ENCODE data around the gene RIMS4. TPM values are rescaled to one million over a fixed set of nuclear protein-coding genes. Genes with fewer than 3 reads are reported as not detected.

Gene RIMS4
- total and polyA plus RNA-seq, 5 donors from 2014 or later = not detected

DNA sequence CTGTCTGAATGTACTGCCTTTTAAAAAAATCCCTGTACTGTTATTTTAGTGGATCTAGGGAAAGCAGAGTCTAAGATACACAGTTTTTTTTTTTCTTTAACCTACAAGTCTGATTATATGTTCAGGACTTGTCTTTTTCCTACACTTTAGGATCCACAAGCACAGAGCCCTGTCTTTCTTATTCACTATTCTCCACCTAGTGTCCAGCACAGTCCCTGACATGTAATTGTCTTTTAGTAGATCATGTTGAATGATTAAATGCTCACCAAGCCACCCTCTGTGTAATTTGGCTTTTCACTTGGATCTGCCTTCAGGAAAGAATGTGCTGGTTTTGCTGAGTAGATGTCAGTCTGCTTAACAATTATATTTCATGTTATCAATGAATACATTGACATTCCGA is 39.4 kb upstream of the RIMS4 start:
- Histone ChIP-seq H3K27me3 (ENCODE audit: control insufficient read depth, insufficient read depth, low read length) (peaks cover 2% of the 10 kb centered on the region), H3K9me3 (ENCODE audit: control insufficient read depth in 2 of 2, low read length in 2 of 2) (no peaks in the 10 kb centered on the region), H3K4me1 (ENCODE audit: control insufficient read depth, insufficient read depth, low read length, poor library complexity, severe bottlenecking) (no peaks in the 10 kb centered on the region), H3K4me3 (ENCODE audit: low read depth, low read length) (no peak overlapping the region), H3K27ac (ENCODE audit: insufficient read depth, low read length, poor library complexity, severe bottlenecking) (no peak overlapping the region), H3K36me3 (ENCODE audit: control insufficient read depth, insufficient read depth, low read length) (no peaks in the 10 kb centered on the region)
- Mint-ChIP-seq H3K4me3 (no peak overlapping the region), H3K9me3 (peaks cover 0 to 2% (median 0%) of the 10 kb centered on the region in 7 donors), H3K36me3 (no peaks in the 10 kb centered on the region), H3K27me3 (peaks cover 31% of the 10 kb centered on the region), H3K4me1 (no peaks in the 10 kb centered on the region), H3K27ac (no peak overlapping the region)
- DNase-seq (no peak), ATAC-seq (ENCODE audit: low read depth in 2 of 2) (no peak)

DNA sequence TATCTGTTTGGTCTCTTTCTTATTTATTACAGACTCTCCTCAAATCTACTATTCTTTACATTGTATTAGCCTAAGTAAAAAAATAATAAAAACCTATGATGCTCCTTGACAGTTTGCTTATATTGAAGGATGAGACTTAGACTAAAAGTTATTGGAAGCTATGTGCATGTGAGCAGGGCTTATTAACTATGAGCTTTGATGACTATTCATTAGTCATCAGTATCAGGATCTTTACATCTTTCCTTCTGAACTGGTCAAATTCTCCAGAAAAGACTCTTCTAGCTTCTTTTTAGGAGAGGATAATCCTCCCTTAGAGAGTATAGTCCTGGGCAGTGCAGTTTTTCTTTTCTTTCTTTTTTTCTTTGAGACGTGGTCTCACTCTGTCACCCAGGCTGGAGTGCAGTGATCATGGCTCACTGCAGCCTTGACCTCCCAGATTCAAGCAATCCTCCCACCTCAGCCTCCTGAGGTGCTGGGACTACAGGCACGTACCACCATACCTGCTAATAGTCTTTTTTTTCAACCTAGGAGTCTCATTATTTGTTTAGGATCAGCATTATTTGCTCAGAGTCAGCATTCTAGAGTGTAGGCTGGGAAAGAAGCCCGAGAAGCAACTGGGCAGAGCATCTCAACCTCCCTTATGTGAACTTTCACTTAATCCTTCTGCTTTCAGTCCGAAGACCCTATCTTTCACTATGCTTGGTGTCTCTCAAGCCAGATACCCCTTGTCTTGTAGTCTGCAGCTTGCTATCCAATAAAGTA is 38.1 kb upstream of the RIMS4 start:
- Mint-ChIP-seq H3K36me3 (no peaks in the 10 kb centered on the region), H3K4me3 (no peak overlapping the region), H3K4me1 (no peaks in the 10 kb centered on the region), H3K9me3 (peaks cover 0 to 3% (median 0%) of the 10 kb centered on the region in 7 donors), H3K27ac (no peak overlapping the region), H3K27me3 (peaks cover 31% of the 10 kb centered on the region)
- Histone ChIP-seq H3K27ac (ENCODE audit: insufficient read depth, low read length, poor library complexity, severe bottlenecking) (no peak overlapping the region), H3K27me3 (ENCODE audit: control insufficient read depth, insufficient read depth, low read length) (peaks cover 5% of the 10 kb centered on the region), H3K9me3 (ENCODE audit: control insufficient read depth in 2 of 2, low read length in 2 of 2) (no peaks in the 10 kb centered on the region), H3K36me3 (ENCODE audit: control insufficient read depth, insufficient read depth, low read length) (no peaks in the 10 kb centered on the region), H3K4me1 (ENCODE audit: control insufficient read depth, insufficient read depth, low read length, poor library complexity, severe bottlenecking) (no peaks in the 10 kb centered on the region), H3K4me3 (ENCODE audit: low read depth, low read length) (no peak overlapping the region)
- ATAC-seq (ENCODE audit: low read depth in 2 of 2) = no peak
- no peak for DNase-seq

DNA sequence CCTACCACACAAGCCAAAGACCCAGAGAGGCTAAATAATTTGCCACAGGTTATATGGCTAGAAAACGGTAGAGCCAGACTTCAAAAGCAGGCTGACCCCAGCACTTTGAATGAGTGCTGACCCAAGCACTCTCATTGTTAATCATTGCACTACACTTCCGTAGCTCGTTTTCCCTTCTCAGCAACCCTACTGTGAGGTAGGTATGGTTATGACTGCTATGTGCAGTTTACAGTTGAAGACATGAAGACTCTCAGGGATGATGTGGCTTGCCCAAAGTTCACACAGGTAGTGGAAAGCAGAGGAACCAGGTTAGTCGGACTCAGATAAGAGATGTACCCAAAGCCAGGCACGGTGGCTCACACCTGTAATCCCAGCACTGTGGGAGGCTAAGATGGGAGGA is 33.5 kb upstream of the RIMS4 start:
- Histone ChIP-seq H3K27me3 (ENCODE audit: control insufficient read depth, insufficient read depth, low read length) (peaks cover 15% of the 10 kb centered on the region), H3K4me3 (ENCODE audit: low read depth, low read length) (no peak overlapping the region), H3K4me1 (ENCODE audit: control insufficient read depth, insufficient read depth, low read length, poor library complexity, severe bottlenecking) (no peaks in the 10 kb centered on the region), H3K9me3 (ENCODE audit: control insufficient read depth in 2 of 2, low read length in 2 of 2) (no peaks in the 10 kb centered on the region), H3K27ac (ENCODE audit: insufficient read depth, low read length, poor library complexity, severe bottlenecking) (no peak overlapping the region), H3K36me3 (ENCODE audit: control insufficient read depth, insufficient read depth, low read length) (no peaks in the 10 kb centered on the region)
- H3K36me3 Mint-ChIP-seq = no peaks in the 10 kb centered on the region
- no peak overlapping the region for H3K4me3 Mint-ChIP-seq
- ATAC-seq (ENCODE audit: low read depth in 2 of 2) = no peak
- peaks cover 16% of the 10 kb centered on the region for H3K27me3 Mint-ChIP-seq
- DNase-seq = peak in 1 of 3 donors; percentile 16
- no peak overlapping the region for H3K27ac Mint-ChIP-seq
- H3K4me1 Mint-ChIP-seq = no peaks in the 10 kb centered on the region
- peaks cover 0 to 4% (median 2%) of the 10 kb centered on the region in 7 donors for H3K9me3 Mint-ChIP-seq

DNA sequence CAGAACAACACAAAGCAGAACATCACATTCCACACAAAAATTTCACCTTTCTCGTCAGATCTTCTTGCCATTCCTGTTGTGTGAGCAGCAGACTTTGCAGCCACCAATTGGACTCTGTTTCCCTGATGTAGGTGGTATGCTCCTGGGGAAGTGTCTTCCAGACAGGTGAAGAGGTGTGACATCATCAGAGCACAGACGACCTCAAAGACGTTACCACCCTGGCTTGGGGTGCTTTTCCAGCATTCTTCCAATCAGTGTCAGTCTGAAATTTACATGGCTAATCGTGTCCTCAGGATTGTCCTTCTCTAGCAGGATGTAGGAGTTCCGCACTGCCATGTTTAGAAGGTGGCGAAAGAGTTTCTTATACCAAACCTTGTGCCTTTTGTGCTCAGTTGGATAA is 31.6 kb upstream of the RIMS4 start:
- H3K36me3 Mint-ChIP-seq = no peaks in the 10 kb centered on the region
- no peak overlapping the region for H3K27ac ChIP-seq (ENCODE audit: insufficient read depth, low read length, poor library complexity, severe bottlenecking)
- H3K36me3 ChIP-seq (ENCODE audit: control insufficient read depth, insufficient read depth, low read length) = no peaks in the 10 kb centered on the region
- H3K4me3 Mint-ChIP-seq = no peak overlapping the region
- H3K9me3 Mint-ChIP-seq = peaks cover 0 to 9% (median 2%) of the 10 kb centered on the region in 7 donors
- H3K27me3 Mint-ChIP-seq = peaks cover 16% of the 10 kb centered on the region
- H3K27me3 ChIP-seq (ENCODE audit: control insufficient read depth, insufficient read depth, low read length) = peaks cover 13% of the 10 kb centered on the region
- ATAC-seq (ENCODE audit: low read depth in 2 of 2) (no peak), DNase-seq (no peak)
- no peak overlapping the region for H3K27ac Mint-ChIP-seq
- no peaks in the 10 kb centered on the region for H3K9me3 ChIP-seq (ENCODE audit: control insufficient read depth in 2 of 2, low read length in 2 of 2)
- no peaks in the 10 kb centered on the region for H3K4me1 ChIP-seq (ENCODE audit: control insufficient read depth, insufficient read depth, low read length, poor library complexity, severe bottlenecking)
- no peaks in the 10 kb centered on the region for H3K4me1 Mint-ChIP-seq
- H3K4me3 ChIP-seq (ENCODE audit: low read depth, low read length) = no peak overlapping the region

DNA sequence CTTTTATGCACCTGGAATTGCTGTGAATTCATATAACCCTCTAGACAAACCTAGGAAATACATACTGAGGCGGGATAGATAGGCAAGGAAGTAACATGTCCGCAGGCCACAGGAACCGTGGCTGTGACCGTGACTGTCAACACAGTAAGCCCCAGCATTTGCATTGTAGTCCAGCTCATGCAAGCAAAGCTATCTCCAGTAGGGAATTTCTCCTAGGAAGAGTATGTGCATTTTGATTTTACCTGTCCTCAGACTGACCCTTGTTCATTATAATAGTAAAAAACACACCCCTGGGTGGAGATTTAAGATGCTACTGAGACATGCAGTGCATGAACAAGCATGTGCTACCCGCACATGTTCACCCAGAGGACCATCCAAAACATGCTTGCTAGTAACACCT is 30.5 kb upstream of the RIMS4 start:
- H3K36me3 ChIP-seq (ENCODE audit: control insufficient read depth, insufficient read depth, low read length) = no peaks in the 10 kb centered on the region
- no peak overlapping the region for H3K4me3 Mint-ChIP-seq
- H3K4me1 Mint-ChIP-seq = no peaks in the 10 kb centered on the region
- peaks cover 13% of the 10 kb centered on the region for H3K27me3 ChIP-seq (ENCODE audit: control insufficient read depth, insufficient read depth, low read length)
- no peaks in the 10 kb centered on the region for H3K36me3 Mint-ChIP-seq
- H3K27ac ChIP-seq (ENCODE audit: insufficient read depth, low read length, poor library complexity, severe bottlenecking) = no peak overlapping the region
- H3K9me3 ChIP-seq (ENCODE audit: control insufficient read depth in 2 of 2, low read length in 2 of 2) = no peaks in the 10 kb centered on the region
- H3K9me3 Mint-ChIP-seq = peaks cover 0 to 9% (median 2%) of the 10 kb centered on the region in 7 donors
- no peaks in the 10 kb centered on the region for H3K4me1 ChIP-seq (ENCODE audit: control insufficient read depth, insufficient read depth, low read length, poor library complexity, severe bottlenecking)
- no peak overlapping the region for H3K4me3 ChIP-seq (ENCODE audit: low read depth, low read length)
- DNase-seq = no peak
- ATAC-seq (ENCODE audit: low read depth in 2 of 2) = no peak
- no peak overlapping the region for H3K27ac Mint-ChIP-seq
- H3K27me3 Mint-ChIP-seq = peaks cover 16% of the 10 kb centered on the region

DNA sequence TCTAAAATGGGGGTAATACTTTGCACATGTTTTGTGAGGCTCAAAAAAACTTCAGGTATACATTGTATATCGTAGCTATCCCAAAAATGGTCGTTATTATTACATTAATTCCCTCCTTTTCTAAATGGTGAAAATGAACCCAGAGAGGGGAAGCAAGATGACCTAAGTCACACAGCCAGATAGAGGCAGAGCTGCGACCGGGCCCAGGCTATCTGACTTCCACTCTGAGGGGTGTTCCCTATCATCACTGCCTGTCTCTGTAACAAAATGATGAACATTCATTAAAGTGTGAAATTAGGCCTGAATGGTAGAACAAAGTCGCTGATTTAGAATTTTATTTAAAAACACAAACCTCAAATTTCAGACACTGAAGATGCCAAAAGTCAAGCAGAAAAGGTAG is 29.1 kb upstream of the RIMS4 start:
- H3K27ac Mint-ChIP-seq = no peak overlapping the region
- no peak for ATAC-seq (ENCODE audit: low read depth in 2 of 2)
- peaks cover 20% of the 10 kb centered on the region for H3K27me3 Mint-ChIP-seq

DNA sequence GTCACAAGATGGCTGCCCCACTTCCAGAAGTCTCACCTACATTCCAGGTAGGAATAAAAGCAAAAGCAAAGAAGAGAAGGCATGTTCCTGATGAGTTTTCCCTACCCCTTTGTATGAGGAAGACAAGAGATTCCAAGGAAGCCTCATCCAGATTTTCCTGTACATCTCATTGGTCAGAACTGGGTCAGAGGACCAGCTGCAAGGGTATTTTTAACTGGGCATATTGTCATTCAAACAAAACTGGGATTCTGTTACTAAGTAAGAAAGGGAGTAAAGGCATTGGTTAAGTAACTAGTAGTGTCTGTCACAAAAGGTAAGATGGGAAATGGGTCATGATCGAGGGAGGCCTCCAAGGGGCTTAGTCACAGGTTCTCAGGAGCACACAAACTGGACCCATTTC is 28.2 kb upstream of the RIMS4 start:
- H3K27me3 ChIP-seq (ENCODE audit: control insufficient read depth, insufficient read depth, low read length) = peaks cover 10% of the 10 kb centered on the region
- Mint-ChIP-seq H3K4me1 (peaks cover 0 to 7% (median 6%) of the 10 kb centered on the region in 4 donors), H3K27ac (no peak overlapping the region), H3K9me3 (peaks cover 0 to 9% (median 1%) of the 10 kb centered on the region in 7 donors), H3K4me3 (no peak overlapping the region), H3K36me3 (no peaks in the 10 kb centered on the region), H3K27me3 (peaks cover 21% of the 10 kb centered on the region)
- H3K27ac ChIP-seq (ENCODE audit: insufficient read depth, low read length, poor library complexity, severe bottlenecking) = no peak overlapping the region
- no peaks in the 10 kb centered on the region for H3K4me1 ChIP-seq (ENCODE audit: control insufficient read depth, insufficient read depth, low read length, poor library complexity, severe bottlenecking)
- no peak overlapping the region for H3K4me3 ChIP-seq (ENCODE audit: low read depth, low read length)
- ATAC-seq (ENCODE audit: low read depth in 2 of 2) (no peak), DNase-seq (no peak)
- no peaks in the 10 kb centered on the region for H3K36me3 ChIP-seq (ENCODE audit: control insufficient read depth, insufficient read depth, low read length)
- H3K9me3 ChIP-seq (ENCODE audit: control insufficient read depth in 2 of 2, low read length in 2 of 2) = no peaks in the 10 kb centered on the region

More for the DNA sequence above, 29.1 kb upstream of the RIMS4 start:
- Histone ChIP-seq H3K27me3 (ENCODE audit: control insufficient read depth, insufficient read depth, low read length) (peaks cover 13% of the 10 kb centered on the region), H3K4me1 (ENCODE audit: control insufficient read depth, insufficient read depth, low read length, poor library complexity, severe bottlenecking) (no peaks in the 10 kb centered on the region), H3K27ac (ENCODE audit: insufficient read depth, low read length, poor library complexity, severe bottlenecking) (no peak overlapping the region), H3K36me3 (ENCODE audit: control insufficient read depth, insufficient read depth, low read length) (no peaks in the 10 kb centered on the region), H3K4me3 (ENCODE audit: low read depth, low read length) (no peak overlapping the region), H3K9me3 (ENCODE audit: control insufficient read depth in 2 of 2, low read length in 2 of 2) (no peaks in the 10 kb centered on the region)
- H3K36me3 Mint-ChIP-seq = no peaks in the 10 kb centered on the region
- DNase-seq = no peak
- H3K4me1 Mint-ChIP-seq = peaks cover 0 to 7% (median 6%) of the 10 kb centered on the region in 4 donors
- H3K4me3 Mint-ChIP-seq = no peak overlapping the region
- peaks cover 0 to 9% (median 2%) of the 10 kb centered on the region in 7 donors for H3K9me3 Mint-ChIP-seq

DNA sequence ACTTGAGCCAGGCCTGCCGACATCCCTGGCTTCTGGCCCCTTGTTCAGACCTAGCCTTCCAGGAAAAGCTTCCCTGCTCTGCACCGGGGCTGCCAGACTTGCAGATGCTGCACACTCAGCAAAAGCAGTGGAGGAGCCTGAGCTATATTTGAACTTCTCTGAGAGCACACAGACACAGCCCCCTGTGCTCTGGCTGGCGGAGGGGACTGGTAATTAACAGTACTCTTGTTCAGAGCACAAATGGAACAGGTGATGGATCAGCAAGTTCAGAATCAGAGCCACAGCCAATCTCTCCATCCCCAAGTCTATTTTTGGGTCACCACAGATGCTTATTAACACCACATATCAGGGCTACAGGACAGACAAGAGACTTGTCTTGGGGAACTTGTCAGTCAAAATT is 27.6 kb upstream of the RIMS4 start:
- DNase-seq = no peak
- no peak for ATAC-seq (ENCODE audit: low read depth in 2 of 2)

More for the DNA sequence above, 27.6 kb upstream of the RIMS4 start:
- H3K4me3 ChIP-seq (ENCODE audit: low read depth, low read length) = no peak overlapping the region
- Mint-ChIP-seq H3K4me1 (peaks cover 0 to 7% (median 6%) of the 10 kb centered on the region in 4 donors), H3K9me3 (peaks cover 0 to 9% (median 1%) of the 10 kb centered on the region in 7 donors), H3K27ac (no peak overlapping the region), H3K4me3 (no peak overlapping the region), H3K27me3 (peaks cover 21% of the 10 kb centered on the region), H3K36me3 (no peaks in the 10 kb centered on the region)
- H3K4me1 ChIP-seq (ENCODE audit: control insufficient read depth, insufficient read depth, low read length, poor library complexity, severe bottlenecking) = no peaks in the 10 kb centered on the region
- no peaks in the 10 kb centered on the region for H3K36me3 ChIP-seq (ENCODE audit: control insufficient read depth, insufficient read depth, low read length)
- H3K9me3 ChIP-seq (ENCODE audit: control insufficient read depth in 2 of 2, low read length in 2 of 2) = no peaks in the 10 kb centered on the region
- peaks cover 6% of the 10 kb centered on the region for H3K27me3 ChIP-seq (ENCODE audit: control insufficient read depth, insufficient read depth, low read length)
- no peak overlapping the region for H3K27ac ChIP-seq (ENCODE audit: insufficient read depth, low read length, poor library complexity, severe bottlenecking)
